Measurements from ENCODE around the gene C1orf232.

DNA sequence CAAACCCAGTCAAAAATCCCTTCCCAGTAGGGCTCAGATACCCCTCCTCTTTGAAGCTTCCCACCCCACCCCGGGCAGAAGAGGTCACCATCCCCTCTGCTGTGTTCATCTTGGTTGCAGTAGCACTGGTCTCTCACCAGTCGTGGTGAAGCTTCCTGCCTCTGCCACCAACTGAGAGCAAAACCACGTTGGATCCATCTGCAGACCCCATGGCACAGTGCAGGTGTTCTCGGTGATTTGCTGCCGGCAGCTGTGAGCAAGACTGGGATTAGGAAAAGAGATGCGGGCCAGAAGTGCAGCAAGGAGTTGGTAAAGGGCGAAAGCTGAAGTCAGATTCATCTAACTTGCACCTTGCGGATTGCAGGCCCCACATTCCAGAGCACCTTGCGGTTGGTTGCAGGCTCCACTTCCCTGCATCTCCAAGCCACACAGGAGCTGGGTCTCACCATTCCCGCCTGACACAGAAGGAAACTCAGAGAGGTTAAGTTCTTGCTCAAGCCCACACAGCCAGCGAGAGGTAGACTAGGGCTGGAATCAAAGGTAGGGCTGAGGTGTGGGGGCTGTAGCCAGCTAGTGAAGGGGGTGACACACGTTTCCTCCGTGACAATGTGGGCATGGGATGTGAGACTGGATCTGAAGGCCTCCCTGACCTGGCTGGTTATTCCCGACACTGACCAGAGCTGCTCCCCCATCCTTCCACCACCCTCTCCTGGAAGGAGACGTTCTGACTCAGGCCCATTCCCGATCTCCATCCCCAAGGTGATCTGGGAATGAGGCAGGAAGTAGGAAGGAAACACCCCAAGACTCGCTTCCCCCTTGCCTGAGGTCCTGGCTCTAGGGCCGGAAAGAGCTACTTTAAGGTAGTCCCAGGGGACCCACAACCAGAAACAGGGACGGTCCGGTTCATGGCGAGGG lies 13.1 kb downstream of the C1orf232 start:
- TF ChIP-seq, protein P1, sequence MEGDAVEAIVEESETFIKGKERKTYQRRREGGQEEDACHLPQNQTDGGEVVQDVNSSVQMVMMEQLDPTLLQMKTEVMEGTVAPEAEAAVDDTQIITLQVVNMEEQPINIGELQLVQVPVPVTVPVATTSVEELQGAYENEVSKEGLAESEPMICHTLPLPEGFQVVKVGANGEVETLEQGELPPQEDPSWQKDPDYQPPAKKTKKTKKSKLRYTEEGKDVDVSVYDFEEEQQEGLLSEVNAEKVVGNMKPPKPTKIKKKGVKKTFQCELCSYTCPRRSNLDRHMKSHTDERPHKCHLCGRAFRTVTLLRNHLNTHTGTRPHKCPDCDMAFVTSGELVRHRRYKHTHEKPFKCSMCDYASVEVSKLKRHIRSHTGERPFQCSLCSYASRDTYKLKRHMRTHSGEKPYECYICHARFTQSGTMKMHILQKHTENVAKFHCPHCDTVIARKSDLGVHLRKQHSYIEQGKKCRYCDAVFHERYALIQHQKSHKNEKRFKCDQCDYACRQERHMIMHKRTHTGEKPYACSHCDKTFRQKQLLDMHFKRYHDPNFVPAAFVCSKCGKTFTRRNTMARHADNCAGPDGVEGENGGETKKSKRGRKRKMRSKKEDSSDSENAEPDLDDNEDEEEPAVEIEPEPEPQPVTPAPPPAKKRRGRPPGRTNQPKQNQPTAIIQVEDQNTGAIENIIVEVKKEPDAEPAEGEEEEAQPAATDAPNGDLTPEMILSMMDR (IDR thresholded peaks at IDR 0.05): no peak
- no peak for TF ChIP-seq POLR2A (IDR thresholded peaks at IDR 0.05)

Data from Peyer's patch (tissue), 4 donors.